Tibial artery (tissue), 4 donors: ENCODE results near the gene TMEM164.

Source experiments
- DNase-seq, 2 donors: peaks; one replicate each; pipeline ENCODE4 v3.0.0-alpha.2; 2019
- H3K27ac ChIP-seq, 2 donors: fragments of 200-600 bp; sonication (generic) in 1 of 2; 1 replicate in 1 of 2; 2 replicates in 1 of 2; pipeline ENCODE4 v1.5.1; 2018 to 2019; ENCODE audit warnings: mild to moderate bottlenecking in 1 of 2
- H3K27me3 ChIP-seq, 2 donors: fragments of 200-600 bp; sonication (generic) in 1 of 2; one replicate each; pipeline versions ENCODE4 v1.5.1 to v1.6.0; 2016 to 2019
- H3K36me3 ChIP-seq, 3 donors: fragments of 200-600 bp; sonication (generic) in 2 of 3; one replicate each; pipeline ENCODE4 v1.5.1; 2016 to 2019; ENCODE audit warnings: mild to moderate bottlenecking in 2 of 3
- H3K4me1 ChIP-seq, 4 donors: fragments of 200-600 bp; sonication (generic) in 2 of 4; 1 replicate in 3 of 4; 2 replicates in 1 of 4; pipeline ENCODE4 v1.5.1; 2016 to 2019
- H3K4me3 ChIP-seq, 2 donors: fragments of 200-600 bp; sonication (generic) in 1 of 2; 1 replicate in 1 of 2; 2 replicates in 1 of 2; pipeline ENCODE4 v1.5.1; 2018 to 2019; ENCODE audit warnings: mild to moderate bottlenecking in 2 of 2
- H3K9me3 ChIP-seq, 3 donors: fragments of 200-600 bp; sonication (generic) in 1 of 3; one replicate each; pipeline ENCODE4 v1.5.1; 2016 to 2019
- CTCF ChIP-seq, 2 experiments: fragments of 200-600 bp in 1 of 2; fragments of 450-650 bp in 1 of 2; IDR thresholded peaks; one replicate each; pipeline ENCODE4 v1.5.1; 2017 to 2019; ENCODE audit warnings: antibody characterized with exemption in 2 of 2, mild to moderate bottlenecking in 1 of 2, moderate library complexity in 1 of 2
- intact Hi-C: fragments of 100-400 bp; cut with DNase I; formaldehyde crosslinking; loops from one replicate; pipeline ENCODE4 v1.15.0; 2023; ENCODE audit warnings: low total_unique reads

Gene TMEM164

GRCh38 chrX:110037178-110037577 is 34.3 kb downstream of the TMEM164 start:
- no peak for TF ChIP-seq CTCF (IDR thresholded peaks at IDR 0.05)
- H3K9me3 ChIP-seq: no peaks in the 10 kb centered on the region
- H3K36me3 ChIP-seq: no peaks in the 10 kb centered on the region
- no peak overlapping the region for H3K4me3 ChIP-seq
- intact Hi-C loops: no loop called here
- no peaks in the 10 kb centered on the region for H3K27me3 ChIP-seq
- H3K27ac ChIP-seq: no peak overlapping the region
- DNase-seq: no peak
- H3K4me1 ChIP-seq: no peaks in the 10 kb centered on the region

DNA sequence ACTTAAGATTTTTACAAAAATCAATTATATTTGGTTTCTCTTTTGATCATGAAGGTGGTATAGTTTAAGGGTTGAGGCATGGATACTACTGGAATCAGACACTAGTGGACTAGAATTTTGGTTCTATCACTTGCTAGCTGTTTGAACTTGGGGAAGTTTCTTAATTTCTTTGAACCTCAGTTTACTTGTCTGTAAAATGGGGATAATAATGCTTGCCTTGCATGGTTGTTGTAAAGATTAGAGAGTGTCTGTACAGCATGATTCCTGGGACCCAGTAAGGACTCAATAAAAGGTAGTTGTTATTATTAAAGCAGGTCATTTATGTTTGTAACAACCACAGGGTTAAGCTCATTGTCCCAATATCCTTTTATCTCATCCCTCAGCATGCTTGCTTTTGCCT is 36.0 kb downstream of the TMEM164 start:
- Histone ChIP-seq H3K9me3 (no peaks in the 10 kb centered on the region), H3K36me3 (no peaks in the 10 kb centered on the region), H3K27ac (no peak overlapping the region), H3K4me3 (no peak overlapping the region), H3K27me3 (no peaks in the 10 kb centered on the region), H3K4me1 (peaks cover 0 to 3% (median 0%) of the 10 kb centered on the region in 4 donors)
- intact Hi-C loops: no loop called here
- DNase-seq: no peak
- TF ChIP-seq CTCF (IDR thresholded peaks at IDR 0.05): no peak

- no peak for TF ChIP-seq CTCF (IDR thresholded peaks at IDR 0.05)
- Histone ChIP-seq H3K4me1 (peaks cover 0 to 3% (median 0%) of the 10 kb centered on the region in 4 donors), H3K27me3 (no peaks in the 10 kb centered on the region), H3K27ac (no peak overlapping the region), H3K9me3 (no peaks in the 10 kb centered on the region), H3K36me3 (no peaks in the 10 kb centered on the region), H3K4me3 (no peak overlapping the region)
- intact Hi-C loops: no loop called here
- DNase-seq: no peak
Measured at GRCh38 chrX:110041980-110042379, 39.1 kb downstream of the TMEM164 start.

- no peak overlapping the region for H3K27ac ChIP-seq
- no peak for DNase-seq
- no peaks in the 10 kb centered on the region for H3K27me3 ChIP-seq
- no peaks in the 10 kb centered on the region for H3K36me3 ChIP-seq
- H3K4me1 ChIP-seq: peaks cover 0 to 3% (median 0%) of the 10 kb centered on the region in 4 donors
- H3K4me3 ChIP-seq: no peak overlapping the region
- no peak for TF ChIP-seq CTCF (IDR thresholded peaks at IDR 0.05)
- no peaks in the 10 kb centered on the region for H3K9me3 ChIP-seq
- intact Hi-C loops: no loop called here
Measured at GRCh38 chrX:110042496-110042895, 39.6 kb downstream of the TMEM164 start.

GRCh38 chrX:110043506-110043905 is 40.6 kb downstream of the TMEM164 start:
- intact Hi-C loops: no loop called here
- Histone ChIP-seq H3K27ac (no peak overlapping the region), H3K4me3 (no peak overlapping the region), H3K36me3 (no peaks in the 10 kb centered on the region), H3K4me1 (peaks cover 0 to 3% (median 0%) of the 10 kb centered on the region in 4 donors), H3K27me3 (no peaks in the 10 kb centered on the region), H3K9me3 (no peaks in the 10 kb centered on the region)
- DNase-seq: no peak
- TF ChIP-seq CTCF (IDR thresholded peaks at IDR 0.05): no peak
